Activated naive CD4-positive, alpha-beta T cell treated with anti-CD3 and anti-CD28 coated beads, Interleukin-2, amount 50 U/mL, for 24 hours (primary cell): Measurements from ENCODE around the gene MAP7.
"Not testable (repeated sequence)": the region's sequence is repeated elsewhere in the genome, so short reads cannot be mapped to it uniquely, and the experiment has no call there.

Experiments used
- H3K27ac Mint-ChIP-seq: one replicate; pipeline ENCODE4 v1.8.0; 2021; ENCODE audit warnings: mild to moderate bottlenecking, mixed read lengths
- H3K27me3 Mint-ChIP-seq: one replicate; pipeline ENCODE4 v1.8.0; 2021; ENCODE audit warnings: mixed read lengths
- H3K36me3 Mint-ChIP-seq: one replicate; pipeline ENCODE4 v1.8.0; 2021; ENCODE audit warnings: mixed read lengths
- H3K4me1 Mint-ChIP-seq: one replicate; pipeline ENCODE4 v1.8.0; 2021; ENCODE audit warnings: mixed read lengths
- H3K4me3 Mint-ChIP-seq: one replicate; pipeline ENCODE4 v1.8.0; 2021; ENCODE audit warnings: mild to moderate bottlenecking, mixed read lengths
- H3K9me3 Mint-ChIP-seq: one replicate; pipeline ENCODE4 v1.8.0; 2021; ENCODE audit warnings: mixed read lengths

The MAP7 gene

GRCh38 chr6:136486357-136486756 lies 63.9 kb downstream of the MAP7 start:
- H3K4me3 Mint-ChIP-seq = no peak overlapping the region
- H3K27ac Mint-ChIP-seq = no peak overlapping the region
- H3K9me3 Mint-ChIP-seq = no peaks in the 10 kb centered on the region
- H3K36me3 Mint-ChIP-seq = no peaks in the 10 kb centered on the region
- H3K27me3 Mint-ChIP-seq = peaks cover 3% of the 10 kb centered on the region
- H3K4me1 Mint-ChIP-seq = no peaks in the 10 kb centered on the region

GRCh38 chr6:136483906-136484305 lies 66.3 kb downstream of the MAP7 start:
- Mint-ChIP-seq H3K36me3 (no peaks in the 10 kb centered on the region), H3K27me3 (peaks cover 7% of the 10 kb centered on the region), H3K27ac (no peak overlapping the region), H3K4me1 (no peaks in the 10 kb centered on the region), H3K9me3 (no peaks in the 10 kb centered on the region), H3K4me3 (no peak overlapping the region)

DNA sequence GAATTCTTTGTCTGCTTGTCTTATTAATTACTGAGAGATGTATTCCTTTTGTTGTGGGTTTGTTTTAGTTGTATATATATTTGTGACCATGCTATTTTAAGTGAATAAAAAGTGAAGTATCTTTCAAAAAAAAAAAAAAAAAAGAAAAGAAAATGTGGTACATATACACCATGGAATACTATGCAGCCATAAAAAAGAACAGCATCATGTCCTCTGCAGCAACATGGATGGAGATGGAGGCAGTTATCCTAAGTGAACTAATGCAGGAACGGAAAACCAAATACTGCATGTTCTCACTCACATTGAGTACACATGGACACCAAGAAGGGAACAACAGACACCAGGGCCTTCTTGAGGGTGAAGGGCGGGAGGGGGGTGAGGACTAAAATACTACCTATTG lies 67.2 kb downstream of the MAP7 start:
- H3K9me3 Mint-ChIP-seq = not testable (repeated sequence)

GRCh38 chr6:136477548-136477947 lies 72.7 kb downstream of the MAP7 start:
- Mint-ChIP-seq H3K27me3 (peaks cover 23% of the 10 kb centered on the region), H3K4me3 (no peak overlapping the region), H3K4me1 (no peaks in the 10 kb centered on the region), H3K36me3 (no peaks in the 10 kb centered on the region), H3K9me3 (peaks cover 4% of the 10 kb centered on the region), H3K27ac (no peak overlapping the region)

More for the DNA sequence above, 67.2 kb downstream of the MAP7 start:
- H3K27ac Mint-ChIP-seq, H3K4me3 Mint-ChIP-seq, H3K27me3 Mint-ChIP-seq, H3K36me3 Mint-ChIP-seq, H3K4me1 Mint-ChIP-seq: not testable (repeated sequence)

GRCh38 chr6:136475686-136476085 lies 74.5 kb downstream of the MAP7 start:
- H3K27ac Mint-ChIP-seq = no peak overlapping the region
- peaks cover 4% of the 10 kb centered on the region for H3K9me3 Mint-ChIP-seq
- no peak overlapping the region for H3K4me3 Mint-ChIP-seq
- H3K4me1 Mint-ChIP-seq = peaks cover 4% of the 10 kb centered on the region
- peaks cover 26% of the 10 kb centered on the region for H3K27me3 Mint-ChIP-seq
- no peaks in the 10 kb centered on the region for H3K36me3 Mint-ChIP-seq

DNA sequence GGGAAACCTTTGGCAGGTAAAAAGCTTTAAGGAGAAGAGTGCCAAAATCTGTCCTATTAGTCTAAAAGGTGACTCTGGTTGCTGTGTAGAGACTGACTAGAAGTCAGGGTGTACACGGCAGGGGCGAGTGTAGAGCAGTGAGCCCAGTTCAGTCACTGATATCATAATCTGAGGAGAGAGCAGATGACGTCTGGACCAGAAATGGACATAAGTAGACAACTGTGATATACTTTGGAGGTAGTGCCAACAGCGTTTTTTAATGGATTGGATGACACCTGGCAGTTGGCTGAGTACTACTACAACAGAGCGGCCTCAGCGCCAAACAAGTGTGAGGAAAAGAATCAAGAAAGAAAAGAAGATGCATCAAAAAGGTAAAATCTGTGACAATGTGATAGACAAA lies 76.0 kb downstream of the MAP7 start:
- Mint-ChIP-seq H3K27ac (no peak overlapping the region), H3K27me3 (peaks cover 22% of the 10 kb centered on the region), H3K4me1 (peaks cover 4% of the 10 kb centered on the region), H3K9me3 (peaks cover 4% of the 10 kb centered on the region), H3K36me3 (no peaks in the 10 kb centered on the region), H3K4me3 (no peak overlapping the region)

DNA sequence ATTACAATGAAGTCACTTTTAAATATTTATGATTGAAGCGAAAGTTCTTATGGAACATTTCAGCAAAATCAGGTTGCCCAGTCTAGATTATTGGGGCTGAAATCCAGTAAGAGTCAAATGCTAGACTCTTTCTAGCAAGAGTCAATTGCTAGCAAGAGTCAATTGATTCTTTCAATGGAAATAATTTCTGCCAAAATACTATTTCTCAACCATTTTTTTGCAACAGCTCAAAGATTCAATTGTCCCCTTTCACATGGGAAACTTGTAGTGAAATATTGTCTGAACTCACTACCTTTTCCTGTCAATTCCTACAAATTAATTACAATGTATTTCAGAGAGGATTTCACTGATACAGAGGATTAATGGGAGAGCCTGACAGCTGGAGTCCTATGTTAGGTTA lies 78.3 kb downstream of the MAP7 start:
- Mint-ChIP-seq H3K4me1 (peaks cover 4% of the 10 kb centered on the region), H3K36me3 (no peaks in the 10 kb centered on the region), H3K9me3 (no peaks in the 10 kb centered on the region), H3K27me3 (peaks cover 15% of the 10 kb centered on the region), H3K4me3 (no peak overlapping the region), H3K27ac (no peak overlapping the region)

DNA sequence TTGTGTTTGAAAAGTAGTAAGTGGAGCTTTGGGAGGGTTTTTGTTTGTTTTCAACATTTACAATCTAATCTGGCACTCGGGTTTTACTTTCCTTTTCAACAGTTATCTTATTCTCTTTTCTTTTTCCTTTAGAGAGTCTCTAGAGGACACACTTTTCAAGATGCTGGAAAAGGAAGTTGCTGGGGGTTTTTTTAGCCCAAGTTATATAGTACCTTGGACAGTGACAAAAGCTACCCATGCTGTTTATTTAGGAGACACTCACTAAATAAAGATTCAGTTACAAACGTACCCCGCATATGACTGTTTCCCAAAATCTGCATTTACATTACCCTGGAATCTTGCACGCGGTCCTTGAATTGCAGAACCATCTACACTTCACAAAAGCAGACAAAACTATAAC lies 78.8 kb downstream of the MAP7 start:
- Mint-ChIP-seq H3K4me1 (peaks cover 4% of the 10 kb centered on the region), H3K27me3 (peaks cover 13% of the 10 kb centered on the region), H3K27ac (no peak overlapping the region), H3K9me3 (no peaks in the 10 kb centered on the region), H3K36me3 (no peaks in the 10 kb centered on the region), H3K4me3 (no peak overlapping the region)

- Mint-ChIP-seq H3K27ac (no peak overlapping the region), H3K9me3 (no peaks in the 10 kb centered on the region), H3K27me3 (peaks cover 12% of the 10 kb centered on the region), H3K4me1 (peaks cover 4% of the 10 kb centered on the region), H3K4me3 (no peak overlapping the region), H3K36me3 (no peaks in the 10 kb centered on the region)
These were observed 80.2 kb downstream of the MAP7 start for GRCh38 chr6:136470044-136470443.

- peaks cover 5% of the 10 kb centered on the region for H3K4me1 Mint-ChIP-seq
- no peak overlapping the region for H3K4me3 Mint-ChIP-seq
- H3K27ac Mint-ChIP-seq = no peak overlapping the region
- no peaks in the 10 kb centered on the region for H3K9me3 Mint-ChIP-seq
- H3K27me3 Mint-ChIP-seq = peaks cover 14% of the 10 kb centered on the region
- H3K36me3 Mint-ChIP-seq = no peaks in the 10 kb centered on the region
These were observed 81.1 kb downstream of the MAP7 start for GRCh38 chr6:136469154-136469553.

DNA sequence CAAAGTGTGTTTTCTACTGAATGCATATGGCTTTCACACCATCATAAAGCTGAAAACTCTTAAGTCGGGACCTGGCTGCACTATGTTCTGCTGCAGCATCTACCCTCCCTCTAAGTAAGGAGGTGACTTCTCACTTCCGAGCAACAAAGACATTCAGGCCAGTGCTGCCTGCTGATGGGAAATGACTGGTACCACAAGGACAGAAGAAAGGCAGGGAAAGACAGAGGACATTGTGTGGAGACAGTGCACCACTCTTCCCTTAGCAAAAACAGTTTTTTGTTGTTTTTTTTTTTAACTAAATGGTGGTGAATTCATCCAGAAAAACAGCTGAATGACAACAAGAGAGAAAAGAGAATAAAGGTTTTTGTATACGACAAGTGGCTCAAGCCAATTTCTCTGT lies 81.5 kb downstream of the MAP7 start:
- no peak overlapping the region for H3K27ac Mint-ChIP-seq
- H3K4me3 Mint-ChIP-seq = no peak overlapping the region
- H3K36me3 Mint-ChIP-seq = no peaks in the 10 kb centered on the region
- peaks cover 10% of the 10 kb centered on the region for H3K27me3 Mint-ChIP-seq
- no peaks in the 10 kb centered on the region for H3K9me3 Mint-ChIP-seq
- H3K4me1 Mint-ChIP-seq = peaks cover 9% of the 10 kb centered on the region

DNA sequence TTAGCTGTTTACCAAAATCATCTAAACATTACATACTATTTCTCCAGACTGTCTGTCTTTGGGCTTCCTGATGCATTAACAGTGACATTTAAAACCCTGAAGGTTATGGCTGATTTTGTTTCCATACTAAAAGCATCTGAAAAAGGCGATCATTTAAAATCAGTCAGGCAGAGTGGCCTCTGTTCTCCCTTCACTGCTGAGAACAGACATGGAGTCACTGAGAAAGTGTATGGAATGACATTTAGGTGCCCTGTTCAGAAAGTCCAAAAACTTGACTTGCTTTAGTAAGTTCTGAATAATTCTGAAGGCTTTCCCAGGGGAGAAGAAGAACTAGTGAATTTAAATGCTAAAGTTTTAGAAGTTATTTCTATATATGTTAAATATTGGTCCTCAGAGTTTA lies 83.0 kb downstream of the MAP7 start:
- Mint-ChIP-seq H3K27me3 (peaks cover 8% of the 10 kb centered on the region), H3K36me3 (no peaks in the 10 kb centered on the region), H3K4me1 (peaks cover 9% of the 10 kb centered on the region)

GRCh38 chr6:136466777-136467176 lies 83.4 kb downstream of the MAP7 start:
- Mint-ChIP-seq H3K27ac (no peak overlapping the region), H3K9me3 (no peaks in the 10 kb centered on the region), H3K4me3 (no peak overlapping the region), H3K4me1 (peaks cover 9% of the 10 kb centered on the region), H3K36me3 (no peaks in the 10 kb centered on the region), H3K27me3 (peaks cover 8% of the 10 kb centered on the region)

More for the DNA sequence above, 83.0 kb downstream of the MAP7 start:
- Mint-ChIP-seq H3K4me3 (no peak overlapping the region), H3K9me3 (no peaks in the 10 kb centered on the region), H3K27ac (no peak overlapping the region)

- H3K4me3 Mint-ChIP-seq = no peak overlapping the region
- H3K9me3 Mint-ChIP-seq = no peaks in the 10 kb centered on the region
- peaks cover 5% of the 10 kb centered on the region for H3K4me1 Mint-ChIP-seq
- peaks cover 5% of the 10 kb centered on the region for H3K27me3 Mint-ChIP-seq
- no peaks in the 10 kb centered on the region for H3K36me3 Mint-ChIP-seq
- no peak overlapping the region for H3K27ac Mint-ChIP-seq
These were observed 84.4 kb downstream of the MAP7 start for GRCh38 chr6:136465766-136466303.

DNA sequence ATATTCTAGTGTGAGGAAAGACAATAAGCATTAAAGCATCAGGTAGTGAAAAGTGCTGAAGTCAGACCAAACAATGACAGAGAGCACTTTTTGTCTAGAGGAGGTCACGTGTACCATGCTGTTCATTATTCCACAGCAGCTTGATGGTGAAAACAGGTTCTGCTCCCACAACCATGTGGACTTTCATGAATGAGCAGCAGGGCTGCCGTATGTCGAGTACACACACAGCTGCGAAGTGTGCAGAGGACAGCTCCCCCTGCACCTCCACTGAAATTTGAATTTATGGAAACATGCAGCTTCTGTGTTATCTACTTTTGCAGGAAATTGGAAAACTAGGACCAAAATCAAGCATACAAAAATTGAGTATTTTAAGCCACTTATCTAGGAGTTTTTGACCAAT lies 85.3 kb downstream of the MAP7 start:
- Mint-ChIP-seq H3K4me1 (peaks cover 5% of the 10 kb centered on the region), H3K27ac (no peak overlapping the region), H3K9me3 (no peaks in the 10 kb centered on the region), H3K36me3 (no peaks in the 10 kb centered on the region), H3K4me3 (no peak overlapping the region), H3K27me3 (peaks cover 5% of the 10 kb centered on the region)

- peaks cover 5% of the 10 kb centered on the region for H3K4me1 Mint-ChIP-seq
- H3K4me3 Mint-ChIP-seq = no peak overlapping the region
- no peak overlapping the region for H3K27ac Mint-ChIP-seq
- H3K36me3 Mint-ChIP-seq = no peaks in the 10 kb centered on the region
- H3K27me3 Mint-ChIP-seq = peaks cover 8% of the 10 kb centered on the region
- no peaks in the 10 kb centered on the region for H3K9me3 Mint-ChIP-seq
These were observed 86.1 kb downstream of the MAP7 start for GRCh38 chr6:136464148-136464547.

DNA sequence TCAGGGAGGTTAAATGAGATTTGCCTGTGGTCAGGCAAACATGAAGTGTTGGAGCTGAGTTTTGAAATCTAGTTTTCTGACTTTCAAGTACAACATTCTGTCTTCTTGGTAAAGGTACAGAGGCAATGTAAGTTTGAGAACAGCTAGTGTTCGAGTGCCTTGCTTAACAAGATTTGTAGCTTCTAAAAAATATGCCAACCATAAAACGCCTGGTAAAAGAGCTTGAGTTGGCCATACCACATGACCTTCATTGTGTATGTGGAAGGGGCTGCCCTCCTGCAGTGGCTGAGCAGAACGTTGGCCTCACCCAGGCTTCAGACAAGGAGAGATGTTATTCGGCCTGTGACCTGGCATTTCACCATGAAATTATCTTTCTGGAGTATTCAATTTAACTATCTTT lies 86.5 kb downstream of the MAP7 start:
- Mint-ChIP-seq H3K27me3 (peaks cover 8% of the 10 kb centered on the region), H3K4me1 (peaks cover 5% of the 10 kb centered on the region), H3K9me3 (no peaks in the 10 kb centered on the region), H3K4me3 (no peak overlapping the region), H3K27ac (no peak overlapping the region), H3K36me3 (no peaks in the 10 kb centered on the region)
